HEK293T (cell line): ENCODE measurements around the gene ARHGAP33.

ENCODE experiments used
- CTCF ChIA-PET: fragments of 350-600 bp; formaldehyde crosslinking; extraction: SDS; loops from one replicate; lab custom pipeline; 2021; ENCODE audit warnings: antibody characterized with exemption, inconsistent platforms; lab: Yijun Ruan, JAX
- POLR2A ChIA-PET: fragments of 350-600 bp; formaldehyde crosslinking; extraction: SDS; loops from one replicate; lab custom pipeline; 2020; ENCODE audit warnings: antibody characterized with exemption, inconsistent platforms; lab: Yijun Ruan, JAX
- DNase-seq: peaks from one replicate; pipeline ENCODE4 v3.0.0; 2012; ENCODE audit warnings: mixed read lengths; ENCODE audit errors: extremely low spot score
- ARNT ChIP-seq: fragments of 450-650 bp; IDR thresholded peaks from 2 replicates; pipeline ENCODE4 v1.6.1; 2017; ENCODE audit warnings: mild to moderate bottlenecking
- BHLHE40 ChIP-seq: fragments of 450-650 bp; IDR thresholded peaks from 2 replicates; pipeline ENCODE4 v1.6.1; 2016; ENCODE audit warnings: mild to moderate bottlenecking, moderate library complexity, borderline replicate concordance
- CTBP1 ChIP-seq: fragments of 450-650 bp; IDR thresholded peaks from 2 replicates; pipeline ENCODE4 v1.6.1; 2016; ENCODE audit warnings: borderline replicate concordance
- ELF4 ChIP-seq: fragments of 450-650 bp; IDR thresholded peaks from 2 replicates; pipeline ENCODE4 v1.6.1; 2017; ENCODE audit warnings: antibody characterized with exemption
- FOXA1 ChIP-seq: fragments of 450-650 bp; IDR thresholded peaks from 2 replicates; pipeline ENCODE4 v1.6.1; 2016; ENCODE audit warnings: mild to moderate bottlenecking
- FOXK2 ChIP-seq: fragments of 450-650 bp; IDR thresholded peaks from 2 replicates; pipeline ENCODE4 v1.6.1; 2016; ENCODE audit warnings: mild to moderate bottlenecking
- FOXM1 ChIP-seq: fragments of 450-650 bp; IDR thresholded peaks from 2 replicates; pipeline ENCODE4 v1.6.1; 2017; ENCODE audit warnings: mild to moderate bottlenecking, borderline replicate concordance
- HDGF ChIP-seq: fragments of 450-650 bp; IDR thresholded peaks from 2 replicates; pipeline ENCODE4 v1.6.1; 2017; ENCODE audit warnings: antibody characterized with exemption, borderline replicate concordance
- L3MBTL2 ChIP-seq: fragments of 450-650 bp; conservative IDR thresholded peaks from 2 replicates; pipeline ENCODE4 v1.6.1; 2016; ENCODE audit warnings: mild to moderate bottlenecking
- LEF1 ChIP-seq: fragments of 450-650 bp; IDR thresholded peaks from 2 replicates; pipeline ENCODE4 v1.6.1; 2017; ENCODE audit warnings: mild to moderate bottlenecking, borderline replicate concordance
- NFRKB ChIP-seq: fragments of 450-650 bp; IDR thresholded peaks from 2 replicates; pipeline ENCODE4 v1.6.1; 2016; ENCODE audit warnings: mild to moderate bottlenecking, moderate library complexity
- PKNOX1 ChIP-seq: fragments of 450-650 bp; IDR thresholded peaks from 2 replicates; pipeline ENCODE4 v1.6.1; 2016
- SP1 ChIP-seq: fragments of 450-650 bp; IDR thresholded peaks from 2 replicates; pipeline ENCODE4 v1.6.1; 2017
- SUZ12 ChIP-seq: fragments of 450-650 bp; IDR thresholded peaks from 2 replicates; pipeline ENCODE4 v1.6.1; 2016; ENCODE audit warnings: mild to moderate bottlenecking
- TARDBP ChIP-seq: fragments of 450-650 bp; IDR thresholded peaks from 2 replicates; pipeline ENCODE4 v1.6.1; 2016
- ZNF384 ChIP-seq: fragments of 450-650 bp; IDR thresholded peaks from 2 replicates; pipeline ENCODE4 v1.6.1; 2016

The ARHGAP33 gene

GRCh38 chr19:35731779-35732405, 43.5 kb upstream of the ARHGAP33 start:
- DNase-seq: no peak
- no peak for TF ChIP-seq FOXA1
- TF ChIP-seq TARDBP: no peak
- no peak for TF ChIP-seq CTBP1
- no peak for TF ChIP-seq NFRKB
- TF ChIP-seq PKNOX1: no peak
- no peak for TF ChIP-seq FOXM1
- no peak for TF ChIP-seq SP1
- CTCF ChIA-PET: no interaction called here
- POLR2A ChIA-PET: interaction anchor here (1.5 to 2.5 kb wide), 2 partner anchors 9 to 13 kb away, joined by 6 to 7 read pairs; partner anchors contain the start of genes PSENEN and U2AF1L4

GRCh38 chr19:35732540-35733179, 42.7 kb upstream of the ARHGAP33 start:
- DNase-seq: no peak
- ChIA-PET CTCF (no interaction called here), POLR2A (interaction anchor here (0.9 kb wide), 1 partner anchor 9 kb away, joined by 3 read pairs; no protein-coding TSS in a partner anchor)
- TF ChIP-seq ZNF384: no peak
- no peak for TF ChIP-seq CTBP1
- TF ChIP-seq FOXM1: no peak
- TF ChIP-seq NFRKB: no peak

GRCh38 chr19:35733180-35734125, 41.9 kb upstream of the ARHGAP33 start:
- ChIA-PET CTCF (no interaction called here), POLR2A (interaction anchor here (0.9 to 1.7 kb wide), 2 partner anchors 10 to 15 kb away, joined by 3 to 5 read pairs; partner anchors contain the start of gene LIN37)
- DNase-seq: no peak
- no peak for TF ChIP-seq FOXK2
- TF ChIP-seq HDGF: no peak
- TF ChIP-seq FOXM1: no peak
- no peak for TF ChIP-seq SP1
- TF ChIP-seq ELF4: no peak
- no peak for TF ChIP-seq LEF1
- no peak for TF ChIP-seq L3MBTL2
- no peak for TF ChIP-seq SUZ12
- TF ChIP-seq BHLHE40: no peak
- TF ChIP-seq ZNF384: no peak
- no peak for TF ChIP-seq PKNOX1
- no peak for TF ChIP-seq ARNT
- TF ChIP-seq FOXA1: no peak
- TF ChIP-seq CTBP1: no peak
- no peak for TF ChIP-seq TARDBP

- ChIA-PET POLR2A (interaction anchor here (1.7 kb wide), 1 partner anchor 14 kb away, joined by 5 read pairs; the partner anchor contains the start of gene LIN37), CTCF (no interaction called here)
- no peak for TF ChIP-seq CTBP1
- TF ChIP-seq FOXM1: no peak
- TF ChIP-seq FOXA1: no peak
- TF ChIP-seq LEF1: no peak
- TF ChIP-seq SP1: no peak
- no peak for TF ChIP-seq ARNT
- no peak for TF ChIP-seq ZNF384
- TF ChIP-seq SUZ12: no peak
- no peak for DNase-seq
Measured at GRCh38 chr19:35734273-35734672, 41.1 kb upstream of the ARHGAP33 start.

GRCh38 chr19:35734889-35735288, 40.5 kb upstream of the ARHGAP33 start:
- CTCF ChIA-PET: no interaction called here
- no peak for DNase-seq
- TF ChIP-seq TARDBP: no peak
- TF ChIP-seq NFRKB: no peak
- no peak for TF ChIP-seq BHLHE40
- no peak for TF ChIP-seq ARNT
- TF ChIP-seq PKNOX1: no peak
- POLR2A ChIA-PET: interaction anchor here (1.7 kb wide), 1 partner anchor 13 kb away, joined by 5 read pairs; the partner anchor contains the start of gene LIN37
